ENCODE measurements around the gene YAE1.
"Not testable (repeated sequence)": the region's sequence is repeated elsewhere in the genome, so short reads cannot be mapped to it uniquely, and the experiment has no call there.

Gene YAE1, protein sequence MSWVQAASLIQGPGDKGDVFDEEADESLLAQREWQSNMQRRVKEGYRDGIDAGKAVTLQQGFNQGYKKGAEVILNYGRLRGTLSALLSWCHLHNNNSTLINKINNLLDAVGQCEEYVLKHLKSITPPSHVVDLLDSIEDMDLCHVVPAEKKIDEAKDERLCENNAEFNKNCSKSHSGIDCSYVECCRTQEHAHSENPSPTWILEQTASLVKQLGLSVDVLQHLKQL
- total RNA-seq: 1.3 to 3.2 (median 2.9) reads per million in 4 donors

DNA sequence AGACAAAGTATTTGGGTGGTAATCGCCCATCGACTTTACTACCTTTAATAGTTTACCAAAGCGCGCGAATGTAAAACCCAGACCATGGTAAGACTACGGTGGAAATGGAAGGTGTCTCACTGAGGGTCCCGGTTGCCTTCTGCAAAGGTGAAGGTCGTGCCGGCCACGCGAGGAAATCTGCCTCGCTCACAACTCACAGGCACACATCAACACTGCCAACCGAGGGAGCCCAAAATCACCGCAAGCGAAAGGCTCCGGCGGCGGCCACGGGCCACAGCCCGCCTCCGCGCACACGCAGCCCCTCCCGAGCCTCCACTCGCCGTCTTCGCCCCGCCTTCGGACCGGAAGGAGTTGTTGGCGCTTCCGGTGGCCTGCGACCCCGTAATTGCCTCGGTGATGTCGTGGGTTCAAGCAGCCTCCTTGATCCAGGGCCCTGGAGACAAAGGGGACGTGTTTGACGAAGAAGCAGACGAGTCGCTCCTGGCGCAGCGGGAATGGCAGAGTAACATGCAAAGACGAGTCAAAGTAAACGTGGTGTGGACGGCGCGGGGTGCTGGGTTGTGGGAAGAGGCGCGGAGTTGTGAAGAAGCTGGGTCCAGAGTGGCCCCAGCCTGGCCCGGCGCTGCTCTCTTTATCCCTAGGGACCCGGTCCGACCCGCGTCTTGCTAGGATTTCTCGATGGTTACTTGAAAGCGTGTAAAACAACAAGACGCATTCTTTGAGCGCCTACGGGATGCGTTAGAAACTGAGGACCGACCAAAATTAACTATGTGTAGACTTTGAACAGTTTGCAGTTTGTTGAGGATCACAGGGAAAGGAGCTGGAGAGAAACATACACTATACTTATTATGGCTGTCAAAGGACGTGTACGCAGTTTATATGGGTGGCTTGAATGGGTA lies at the start of gene YAE1:
Gene YAE1 (plus strand): TSS at position 382 of the 899 bp plus-strand sequence. CDS start 15 bp downstream, at position 397.
- peak; percentile 33 to 84 (median 62) for DNase-seq

DNA sequence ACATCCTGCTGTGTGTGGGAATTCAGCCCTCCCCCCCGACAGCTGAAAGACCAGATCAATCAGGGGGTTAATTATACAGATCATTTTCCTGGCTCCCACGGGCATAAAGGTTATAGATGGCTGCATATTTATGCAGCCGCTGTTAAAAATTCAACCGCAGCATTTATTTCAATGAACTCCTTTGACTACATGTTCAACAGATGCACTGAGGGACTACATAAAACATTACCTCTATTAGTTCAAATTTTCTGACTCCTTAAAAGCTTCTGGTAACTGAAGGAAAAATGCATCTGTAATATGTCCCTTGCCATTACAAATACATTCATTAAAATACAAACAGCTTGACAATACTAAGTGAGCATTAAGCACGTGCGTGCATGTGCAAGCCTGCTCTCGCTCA lies 49.7 kb upstream of the YAE1 start:
- DNase-seq: no peak

DNA sequence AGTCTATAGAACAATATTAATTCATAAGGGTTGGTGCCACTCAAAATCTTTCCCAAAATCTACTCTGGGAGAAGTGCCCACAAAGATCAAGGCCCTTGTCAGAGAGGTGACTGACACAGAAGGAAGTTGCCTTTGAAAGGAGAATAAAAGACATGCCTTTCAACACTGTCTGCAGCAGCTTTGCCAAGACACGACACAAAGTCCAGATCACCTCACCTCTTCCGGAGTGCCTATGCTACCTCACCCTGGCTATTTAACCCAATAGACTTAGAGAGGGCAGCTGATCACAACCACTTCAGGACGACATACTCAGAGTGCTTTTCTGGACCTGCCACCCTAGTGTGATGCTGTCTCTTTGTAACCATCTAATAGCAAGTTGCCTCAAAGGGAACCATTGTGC lies 49.0 kb upstream of the YAE1 start:
- DNase-seq: no peak

DNA sequence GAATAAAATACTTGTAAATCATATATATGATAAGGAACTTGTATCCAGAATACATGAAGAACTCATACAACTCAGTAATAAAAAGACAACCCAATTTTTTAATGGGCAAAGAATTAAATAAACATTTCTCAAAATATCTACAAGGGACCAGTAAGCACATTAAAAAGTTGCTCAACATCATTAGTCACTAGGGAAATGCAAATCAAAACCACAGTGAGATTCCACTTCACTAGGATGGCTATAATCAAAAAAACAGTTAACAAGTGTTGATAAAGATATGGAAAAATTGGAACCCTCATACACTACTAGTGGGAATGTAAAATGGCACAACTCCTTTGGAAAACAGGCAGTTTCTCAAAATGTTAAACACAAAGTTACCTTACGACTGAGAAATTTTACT lies 40.3 kb upstream of the YAE1 start:
- DNase-seq: no peak

DNA sequence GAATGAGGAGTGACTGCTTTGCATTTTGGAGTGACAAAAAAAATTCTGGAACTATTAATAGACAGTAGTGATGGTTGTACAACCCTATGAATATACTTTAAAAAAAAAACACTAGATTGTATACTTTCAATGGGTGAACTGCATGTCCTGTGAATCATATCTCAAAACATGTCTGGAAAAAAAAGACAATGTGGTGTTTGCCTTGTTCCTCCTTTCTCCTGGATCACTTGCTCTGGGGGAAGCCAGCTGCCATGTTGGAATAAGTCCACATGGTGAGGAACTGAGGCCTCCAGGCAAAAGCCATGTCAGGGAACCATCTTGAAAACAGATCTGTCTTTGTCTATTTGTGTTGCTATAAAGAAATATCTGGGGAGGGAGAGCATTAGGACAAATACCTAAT lies 39.5 kb upstream of the YAE1 start:
- DNase-seq: no peak

DNA sequence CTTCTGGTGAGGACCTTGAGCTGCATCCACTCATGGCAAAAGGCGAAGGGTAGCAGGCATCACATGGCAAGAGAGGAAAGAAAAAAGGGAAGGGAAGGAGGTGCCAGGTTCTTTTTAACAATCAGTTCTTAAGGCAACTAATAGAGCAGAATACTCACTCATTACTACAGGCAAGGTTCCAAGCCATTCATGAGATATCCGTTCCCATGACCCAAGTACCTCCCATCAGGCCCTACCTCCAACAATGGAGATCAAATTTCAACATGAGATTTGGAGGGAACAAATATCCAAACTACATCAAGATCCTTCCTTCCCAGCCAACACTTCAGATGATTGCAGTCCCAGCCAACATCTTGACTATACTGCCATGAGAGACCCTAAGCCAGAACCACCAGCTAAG lies 38.9 kb upstream of the YAE1 start:
- no peak for DNase-seq

DNA sequence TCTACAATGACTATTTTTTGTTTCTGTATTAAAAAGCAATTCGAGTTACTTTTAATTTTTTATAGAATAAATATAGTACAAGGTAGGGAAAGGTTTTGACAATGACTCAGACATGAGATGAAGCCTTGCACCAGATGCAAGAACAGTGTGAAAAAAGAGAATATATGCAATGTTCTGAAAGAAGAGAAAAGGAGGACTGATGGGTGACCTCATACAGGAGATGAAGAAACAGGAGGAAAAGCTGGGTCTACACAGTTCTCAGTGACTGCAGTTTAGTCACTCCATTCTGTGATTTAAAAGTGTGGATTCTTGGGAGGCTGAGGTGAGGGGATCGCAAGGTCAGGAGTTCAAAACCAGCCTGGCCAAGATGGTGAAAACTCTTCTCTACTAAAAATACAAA lies 38.3 kb upstream of the YAE1 start:
- DNase-seq: no peak

DNA sequence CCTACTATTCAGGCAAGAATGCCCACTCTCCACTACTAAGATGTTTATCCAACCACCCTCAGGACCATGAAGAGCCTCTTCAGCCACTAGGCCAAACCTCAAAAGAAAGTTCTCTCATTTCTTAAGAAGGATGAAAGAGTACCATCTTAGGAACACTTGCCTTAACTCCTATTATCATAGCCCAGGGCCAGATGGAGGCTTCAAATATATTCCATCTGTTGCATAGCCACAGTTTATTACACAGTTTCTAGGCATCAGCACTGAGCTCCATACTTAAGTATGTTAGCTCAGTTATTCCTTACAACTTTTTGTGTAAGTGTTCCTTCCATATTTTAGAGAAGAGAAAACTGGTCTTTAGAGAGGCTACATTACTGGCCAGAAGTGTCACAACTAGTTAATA lies 37.4 kb upstream of the YAE1 start:
- DNase-seq: no peak

DNA sequence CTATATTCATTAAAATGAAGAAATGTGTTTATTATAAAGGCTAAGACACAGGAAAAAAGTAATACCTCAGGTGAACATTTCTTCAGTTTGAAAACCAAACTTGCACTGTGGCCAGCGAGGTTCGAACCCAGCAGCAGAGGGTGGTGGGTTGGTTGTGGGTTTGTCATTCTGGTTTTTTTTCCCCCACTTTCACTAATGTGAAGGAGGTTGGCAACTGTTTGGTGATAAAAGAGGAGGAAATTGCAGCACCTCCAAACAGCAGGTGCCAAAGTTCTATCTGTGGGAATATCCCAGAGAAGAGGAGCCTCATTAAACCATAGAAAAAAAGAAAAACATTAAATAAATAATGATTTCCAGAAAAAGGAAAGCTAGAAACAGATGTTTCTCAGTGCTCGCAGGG lies 36.6 kb upstream of the YAE1 start:
- no peak for DNase-seq

DNA sequence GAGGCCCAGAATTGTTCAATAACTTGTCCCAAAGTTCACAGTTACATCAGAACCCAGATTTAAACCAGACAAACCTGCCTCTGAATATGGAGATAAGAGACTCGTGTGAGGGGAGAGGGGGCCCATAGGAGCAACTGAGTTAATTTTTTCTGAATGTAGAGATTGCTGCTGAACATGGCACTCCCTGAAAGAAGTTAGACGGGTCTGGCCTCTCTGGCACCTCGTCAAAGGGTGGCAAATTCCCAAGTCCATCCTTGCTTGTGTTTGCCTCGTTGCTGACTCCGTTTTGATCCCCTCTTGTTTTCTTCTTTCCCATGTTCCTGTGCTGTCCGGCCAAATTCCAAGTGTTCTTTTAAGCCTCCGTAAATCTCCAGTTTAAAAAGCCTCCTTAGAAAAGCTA lies 35.2 kb upstream of the YAE1 start:
- no peak for DNase-seq

DNA sequence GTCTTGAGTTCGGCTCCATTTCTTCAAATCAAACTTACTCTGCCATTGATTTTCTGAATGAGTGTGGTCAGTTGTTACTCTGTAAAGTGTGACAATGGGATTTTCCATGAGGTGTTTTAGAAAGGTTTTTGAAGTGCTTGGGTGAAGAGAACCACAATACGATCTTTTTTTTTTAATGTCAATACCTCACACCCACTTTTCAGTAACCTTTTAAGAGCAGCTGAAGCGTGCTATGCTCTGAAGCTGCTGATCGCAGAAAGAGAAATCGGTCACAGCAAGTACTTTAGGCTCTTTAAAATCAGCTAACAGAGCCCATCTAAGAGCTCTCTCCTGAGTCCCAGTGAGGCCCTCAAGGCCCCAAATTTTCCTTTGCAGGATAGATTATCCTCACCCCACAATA lies 34.4 kb upstream of the YAE1 start:
- DNase-seq: no peak

DNA sequence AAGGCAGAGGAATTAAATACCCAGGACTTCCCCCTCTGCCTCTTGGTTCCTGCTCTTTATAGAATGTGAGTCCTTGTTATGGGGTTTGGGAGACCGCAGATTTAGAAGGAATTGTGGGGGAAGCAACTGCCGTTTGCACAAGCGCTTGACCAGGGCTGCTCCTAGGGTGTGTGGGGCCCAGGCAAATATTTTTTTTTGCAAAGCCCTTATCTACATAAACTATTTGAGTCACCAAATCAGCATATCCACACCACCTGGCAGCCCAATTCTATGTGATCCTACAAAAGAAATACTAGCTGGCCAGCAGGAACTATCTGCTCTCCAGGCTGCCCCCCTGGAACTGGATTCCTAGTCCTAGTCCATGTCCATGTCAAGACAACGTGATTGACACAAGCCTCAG lies 33.4 kb upstream of the YAE1 start:
- no peak for DNase-seq

DNA sequence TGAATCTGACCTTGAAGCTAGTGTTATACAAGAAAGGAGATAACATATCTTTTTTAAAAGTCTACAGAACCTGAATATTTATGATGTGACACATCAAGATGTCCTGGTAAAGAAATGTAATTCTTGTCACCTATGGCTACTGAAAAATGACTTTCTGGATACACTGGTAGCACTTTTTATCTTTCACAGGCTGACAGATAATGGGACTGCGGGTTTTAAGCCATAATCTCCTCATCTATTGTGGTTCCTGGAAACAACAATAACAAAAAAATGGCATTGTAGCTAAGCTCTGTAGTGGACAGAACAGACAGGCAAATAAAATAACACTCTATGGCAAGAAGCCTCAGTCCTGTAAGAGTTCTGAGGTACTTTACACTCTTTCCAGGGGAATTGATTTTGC lies 31.6 kb upstream of the YAE1 start:
- no peak for DNase-seq

DNA sequence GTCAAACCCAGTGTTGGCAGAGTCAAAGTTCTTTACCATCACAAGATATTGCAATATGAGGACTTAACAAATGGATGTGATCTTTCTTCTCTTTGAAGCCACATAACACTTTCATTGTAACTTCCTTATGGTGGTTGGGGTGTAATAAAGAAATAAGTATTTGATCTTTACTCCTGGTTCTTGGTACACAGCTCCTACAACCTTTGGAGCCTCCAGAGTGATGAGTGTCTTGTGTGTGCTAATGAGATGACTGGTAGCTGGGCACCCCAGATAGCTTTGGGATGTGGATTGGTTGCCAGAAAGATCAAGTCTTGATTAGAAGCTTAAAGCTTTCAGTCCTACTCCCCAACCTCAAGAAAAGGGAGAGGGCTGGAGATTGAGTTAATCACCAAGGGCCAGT lies 31.1 kb upstream of the YAE1 start:
- DNase-seq: no peak

DNA sequence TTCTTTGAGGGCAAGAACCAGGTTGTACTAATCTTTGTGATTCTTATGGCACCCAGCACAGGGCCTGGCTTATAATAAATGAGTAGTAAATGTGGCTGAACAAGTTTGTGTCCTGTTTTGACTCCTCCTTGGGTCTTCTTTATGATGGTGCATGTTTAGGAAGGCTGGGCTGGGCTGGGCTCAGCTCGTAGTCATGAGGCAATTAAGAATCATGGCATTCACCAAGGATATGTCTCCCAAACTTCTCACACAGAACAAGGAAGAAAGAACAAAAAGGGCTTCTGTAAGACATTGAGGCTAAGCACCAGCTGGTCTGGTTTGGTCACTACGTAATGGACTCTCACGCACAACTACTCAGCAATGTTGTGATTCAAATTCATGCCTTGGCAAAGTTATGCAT lies 30.5 kb upstream of the YAE1 start:
- no peak for DNase-seq

DNA sequence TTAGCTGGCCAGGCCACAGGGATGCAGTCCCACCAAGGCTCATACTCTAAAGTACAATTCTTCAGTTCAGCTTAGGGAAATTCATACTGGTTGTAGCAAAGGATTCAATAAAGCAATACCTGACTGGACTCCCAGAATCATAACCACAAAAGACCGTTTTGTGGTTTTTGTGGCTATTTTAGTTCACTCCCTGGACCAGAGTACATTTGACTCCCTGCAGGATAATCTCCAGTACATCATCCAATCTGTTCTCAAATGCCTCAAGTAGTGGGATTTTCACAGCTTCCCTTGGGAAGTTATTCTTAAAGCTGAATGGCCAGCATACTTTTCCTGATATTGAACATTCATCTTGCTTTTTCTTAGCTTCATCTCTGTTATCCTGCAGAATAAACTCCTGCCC lies 29.3 kb upstream of the YAE1 start:
- DNase-seq: no peak

DNA sequence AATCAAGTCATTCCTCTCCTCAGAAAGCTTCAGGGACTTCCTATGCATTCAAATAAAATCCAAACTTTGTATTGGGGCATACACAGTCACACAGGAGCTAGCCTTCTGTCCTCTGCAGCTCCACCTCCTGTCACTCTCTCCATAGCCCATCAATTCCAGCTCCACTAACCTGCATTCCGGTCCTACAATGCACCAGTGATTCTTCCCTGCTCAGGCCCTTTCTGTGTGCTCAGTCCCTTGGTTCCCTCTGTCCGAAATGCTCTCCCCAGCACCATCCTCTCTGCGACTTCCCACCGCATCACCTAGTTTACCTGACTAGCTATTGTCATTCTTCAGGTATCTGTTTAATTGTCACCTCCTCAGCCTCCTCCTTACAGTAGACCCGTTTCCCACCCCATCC lies 26.4 kb upstream of the YAE1 start:
- DNase-seq: no peak

DNA sequence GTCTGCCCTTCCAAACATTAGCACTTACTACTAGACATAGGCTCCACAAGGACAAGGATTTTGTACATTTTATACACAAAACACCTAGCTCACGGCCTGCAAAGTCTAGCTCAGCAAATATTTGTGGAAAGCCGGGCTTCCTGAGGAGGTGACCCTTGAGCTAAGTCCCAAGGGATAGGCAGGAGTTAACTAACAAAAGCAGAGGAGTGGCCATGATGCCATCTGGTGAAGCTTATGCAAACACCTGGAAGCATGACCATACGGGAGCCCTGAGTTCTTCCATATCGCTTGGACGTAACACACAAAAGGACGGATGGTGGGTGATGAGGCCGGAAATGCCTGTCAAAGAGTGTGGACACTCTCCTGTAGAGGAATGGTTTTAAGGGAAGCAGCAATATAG lies 25.9 kb upstream of the YAE1 start:
- DNase-seq: no peak

DNA sequence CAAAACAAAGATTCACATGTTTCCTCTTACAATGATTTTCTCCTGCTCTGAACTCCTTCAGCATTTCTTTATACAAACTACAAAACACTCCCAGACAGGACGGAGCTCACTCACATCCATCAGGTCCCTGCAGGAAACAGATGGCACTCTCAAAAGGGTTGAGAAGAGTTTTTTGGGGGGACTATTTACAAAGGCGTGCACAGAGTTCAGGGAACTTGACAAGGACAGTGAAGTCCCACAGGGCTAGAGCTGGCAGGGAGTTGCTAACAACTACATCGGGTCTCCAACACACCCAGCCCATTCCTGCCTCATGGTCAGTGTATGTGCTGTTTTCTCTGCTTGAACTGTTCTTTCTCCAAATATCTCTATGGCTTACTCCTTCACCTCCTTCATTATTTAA lies 24.7 kb upstream of the YAE1 start:
- no peak for DNase-seq

DNA sequence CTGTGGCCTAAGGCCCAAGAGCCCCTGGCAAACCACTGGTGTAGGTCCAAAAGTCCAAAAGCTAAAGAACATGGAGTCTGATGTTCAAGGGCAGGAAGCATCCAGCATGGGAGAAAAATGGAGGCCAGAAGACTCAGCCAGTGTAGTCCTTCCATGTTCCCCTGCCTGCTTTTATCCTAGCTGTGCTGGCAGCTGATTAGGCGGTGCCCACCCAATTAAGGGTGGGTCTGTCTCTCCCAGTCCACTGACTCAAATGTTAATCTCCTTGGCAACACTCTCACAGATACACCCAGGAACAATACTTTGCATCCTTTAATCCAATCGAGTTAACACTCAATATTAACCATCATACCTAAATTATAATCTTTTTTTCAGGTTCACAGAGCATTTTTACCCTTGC lies 21.4 kb upstream of the YAE1 start:
- not testable (repeated sequence) for DNase-seq

DNA sequence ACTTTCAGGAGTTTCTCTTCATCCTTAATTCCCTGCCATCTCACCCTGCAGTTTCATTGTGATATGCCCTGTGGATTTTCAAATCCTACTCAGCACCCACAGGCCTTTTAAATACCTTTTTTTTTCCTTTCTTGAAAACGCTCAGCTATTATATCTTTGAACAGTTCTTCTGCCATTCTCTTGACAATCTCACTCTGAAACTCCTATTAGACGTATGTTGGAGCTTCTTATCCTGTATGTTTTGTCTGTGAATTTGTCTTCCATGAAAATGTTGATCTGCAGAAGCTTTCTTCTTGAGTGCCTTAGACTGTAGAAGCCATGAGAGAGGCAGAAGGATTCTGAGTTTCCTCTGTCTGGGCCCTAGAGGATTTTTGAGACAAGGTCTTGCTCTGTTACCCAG lies 18.9 kb upstream of the YAE1 start:
- DNase-seq: no peak

DNA sequence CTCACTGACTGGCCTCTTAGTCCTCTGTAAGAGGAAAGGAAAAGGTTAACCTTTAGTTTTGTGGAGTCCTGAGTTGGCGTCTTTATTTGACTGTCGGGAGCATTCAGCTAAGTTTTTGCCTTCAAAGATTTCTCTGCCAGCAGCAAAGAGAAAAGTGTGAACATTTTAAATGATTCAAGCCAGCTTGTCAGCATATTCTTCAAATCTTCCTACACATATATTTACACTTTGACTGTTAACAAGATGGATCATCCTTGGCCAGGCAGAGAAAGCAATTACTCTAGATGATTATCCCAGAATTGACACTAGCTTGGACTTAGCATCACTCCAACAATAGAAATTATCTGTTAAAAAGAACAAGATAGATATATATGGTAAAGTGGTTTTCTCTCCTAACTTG lies 15.8 kb upstream of the YAE1 start:
- DNase-seq: no peak

DNA sequence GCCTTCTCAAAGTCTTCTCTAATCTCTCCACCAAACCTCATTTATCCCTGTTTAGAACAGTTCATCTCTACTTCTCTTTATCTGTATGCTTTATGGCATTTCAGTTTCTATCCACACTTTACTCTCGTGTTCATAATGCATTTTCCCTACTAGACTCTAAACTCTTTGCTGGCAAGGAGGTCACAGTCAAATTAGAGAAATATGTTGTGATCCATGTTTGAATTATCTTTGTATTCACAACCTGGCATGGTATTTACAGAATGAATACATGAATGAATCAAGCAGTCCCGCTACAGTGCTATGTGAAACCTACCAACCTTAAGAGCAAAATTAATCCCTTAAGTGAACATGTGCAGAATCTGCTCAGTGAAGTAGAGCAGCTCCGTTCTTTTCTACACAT lies 12.8 kb upstream of the YAE1 start:
- DNase-seq: no peak

DNA sequence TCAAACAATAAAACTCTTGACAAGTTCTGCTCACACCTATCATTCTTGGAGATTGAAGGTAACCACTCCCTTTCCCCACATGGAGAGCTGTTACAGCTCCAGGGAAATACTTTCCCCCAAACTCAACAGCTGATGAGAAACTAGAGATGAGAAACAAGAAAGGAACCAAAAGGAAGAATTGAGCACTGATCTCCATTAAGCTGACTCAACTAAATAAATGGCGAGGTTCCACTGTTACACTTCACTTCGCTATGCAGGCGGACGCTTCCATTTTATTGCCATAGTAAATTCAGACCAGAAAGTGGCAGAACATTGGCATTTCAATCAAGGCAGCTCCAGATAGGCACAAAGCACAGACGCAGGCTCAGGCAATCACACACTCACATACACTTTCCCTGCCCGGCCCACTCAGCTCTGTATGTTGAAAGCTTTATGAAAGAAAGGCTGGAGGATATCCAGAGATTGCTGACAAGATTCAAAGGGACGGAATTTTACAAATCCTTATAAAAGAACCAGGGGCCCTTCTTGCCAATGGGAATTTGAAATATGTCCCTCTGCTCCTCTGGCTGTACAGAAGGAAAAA lies 11.5 kb upstream of the YAE1 start:
- no peak for DNase-seq

Data from T-helper 1 cell (primary cell).